ENCODE data around the gene FOXK1.

Gene FOXK1

DNA sequence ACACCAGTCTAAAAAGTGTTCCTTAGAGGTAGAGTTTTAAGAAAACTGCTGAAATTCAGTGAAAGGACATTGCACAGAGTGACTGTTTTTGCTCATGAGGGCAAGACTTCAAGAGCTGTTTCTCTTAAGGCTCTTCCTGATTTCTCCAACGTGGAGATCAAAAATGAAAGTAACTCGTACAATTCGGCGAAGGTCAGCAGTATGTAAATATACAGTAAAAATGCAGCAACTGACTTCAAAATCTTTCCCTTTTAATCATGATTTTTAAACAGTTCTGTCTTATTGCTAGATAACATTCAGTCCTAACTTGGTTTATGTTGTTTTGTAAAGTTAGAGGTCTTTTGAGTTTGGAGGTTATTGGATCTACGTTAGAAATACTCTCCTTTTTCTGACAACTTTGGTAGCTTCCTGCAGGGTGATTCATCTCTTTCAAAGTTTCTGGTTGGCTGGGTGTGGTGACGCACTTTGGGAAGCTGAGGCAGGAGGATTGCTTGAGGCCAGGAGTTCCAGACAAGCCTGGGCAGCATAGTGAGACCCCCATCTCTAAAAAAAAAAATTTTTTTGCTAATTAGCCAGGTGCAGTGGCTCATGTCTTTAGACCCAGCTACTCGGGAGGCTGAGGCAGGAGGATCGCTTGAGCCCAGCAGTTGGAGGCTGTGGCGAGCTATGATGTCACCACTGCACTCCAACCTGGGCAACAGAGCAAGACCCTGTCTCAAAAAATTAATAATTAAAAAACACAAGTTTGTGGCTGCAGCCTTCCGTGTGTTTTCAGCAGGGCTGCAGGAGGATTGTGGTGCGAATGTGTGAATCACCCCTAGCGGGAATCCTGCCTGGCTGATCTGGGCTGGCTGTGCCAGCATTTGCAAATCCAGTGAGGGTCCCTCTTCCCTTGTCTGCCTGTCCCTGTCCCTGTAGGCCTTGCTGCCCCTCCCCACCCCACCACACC lies 64.2 kb downstream of the FOXK1 start:
- DNase-seq = no peak

DNA sequence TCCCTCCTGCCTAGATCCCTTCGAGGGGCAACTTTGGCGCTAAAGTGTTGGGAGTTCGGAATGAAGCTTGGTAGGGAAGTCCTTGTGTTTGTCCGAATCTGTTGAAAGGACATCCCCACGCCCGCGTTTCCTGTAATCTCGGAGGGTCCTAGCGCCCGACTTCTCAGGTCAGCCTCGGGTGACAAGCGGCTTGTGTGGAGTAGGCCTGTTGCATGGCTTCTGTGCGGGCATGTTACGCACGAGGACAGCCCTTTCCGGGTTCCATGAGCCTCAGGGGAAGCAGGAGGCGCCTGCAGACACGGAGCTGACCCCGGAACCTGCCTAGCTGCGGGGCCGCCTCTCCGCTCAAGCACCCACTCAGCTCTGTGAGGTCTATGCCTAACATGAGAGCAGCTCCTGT lies 64.9 kb downstream of the FOXK1 start:
- no peak for DNase-seq

DNA sequence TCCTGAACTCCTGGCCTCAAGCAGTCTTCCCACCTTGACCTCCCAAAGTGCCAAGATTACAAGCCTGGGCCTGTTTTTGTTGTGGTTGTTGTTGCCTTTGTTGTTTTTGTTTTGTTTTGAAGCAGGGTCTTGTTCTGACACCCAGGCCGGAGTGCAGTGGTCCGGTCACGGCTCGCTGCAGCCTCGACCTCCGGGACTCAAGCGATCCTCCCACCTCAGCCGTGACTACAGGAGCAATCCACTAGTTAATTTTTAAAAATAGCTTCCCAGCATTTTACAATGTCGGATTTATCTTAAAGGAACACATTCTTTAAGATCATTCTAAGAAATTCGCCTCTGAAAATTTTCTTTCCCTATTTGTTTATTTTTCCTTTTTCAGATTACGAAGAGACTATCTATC lies 65.7 kb downstream of the FOXK1 start:
- no peak for DNase-seq

DNA sequence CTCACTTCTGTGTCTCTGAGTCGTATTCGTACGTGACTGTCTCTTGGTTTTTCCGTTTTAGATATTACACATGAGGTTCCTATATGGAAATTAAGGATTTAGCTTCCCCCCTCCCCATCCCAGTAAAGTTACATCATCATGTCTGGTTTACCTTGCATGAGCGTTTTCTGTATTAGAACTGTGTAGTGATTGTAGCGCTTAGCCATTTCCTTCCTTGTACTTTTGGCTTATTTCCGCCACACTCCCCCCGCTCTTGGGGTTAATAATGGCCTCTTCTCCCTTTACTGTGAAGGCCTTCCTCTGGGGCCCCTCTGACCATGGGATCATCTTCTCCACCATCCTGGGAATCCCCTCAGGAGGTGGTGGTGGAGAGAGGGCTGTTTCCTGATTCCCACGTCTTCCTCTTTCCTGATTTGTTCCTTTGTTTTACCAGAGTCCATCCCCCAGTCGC lies 66.2 kb downstream of the FOXK1 start:
- no peak for DNase-seq

DNA sequence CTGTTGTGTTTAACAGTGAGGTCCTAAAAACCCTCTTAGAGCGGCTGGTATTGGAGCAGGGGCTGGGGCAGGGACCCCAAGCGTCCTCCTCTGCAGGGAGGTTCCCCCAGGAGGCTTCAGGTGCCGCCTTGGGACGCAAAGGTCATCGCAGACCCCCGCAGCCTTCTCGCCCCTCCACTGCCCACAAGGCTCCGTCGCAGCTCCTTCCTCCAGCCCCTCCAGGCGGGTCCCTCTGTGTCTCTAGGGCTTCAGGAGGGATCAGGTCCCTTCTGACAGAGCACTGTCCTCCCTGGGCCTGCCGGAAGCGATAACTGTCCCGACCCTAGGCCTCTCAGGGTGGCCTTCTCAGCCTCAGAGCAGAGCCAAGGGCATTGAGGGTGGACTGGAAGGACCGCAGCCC lies 67.3 kb downstream of the FOXK1 start:
- no peak for DNase-seq

DNA sequence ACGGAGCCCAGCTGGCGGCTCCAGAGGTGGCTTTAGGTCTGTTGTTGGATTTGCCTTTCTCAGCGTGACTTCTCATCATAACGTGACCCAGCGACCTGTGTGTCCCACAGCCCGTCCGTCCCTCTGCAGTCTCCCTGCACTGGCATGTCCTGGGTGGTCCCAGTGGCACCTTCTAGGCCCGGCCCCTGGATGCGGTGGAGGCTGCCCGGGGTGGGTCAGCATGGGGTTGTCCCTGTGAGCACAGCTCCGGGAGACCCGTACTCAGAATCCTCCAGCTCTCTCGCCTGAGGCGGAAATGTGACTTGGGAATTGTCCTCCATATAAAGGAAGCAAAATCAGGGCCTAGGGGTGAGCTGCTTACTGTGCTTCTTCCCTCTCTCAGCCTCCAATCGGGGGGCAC lies 67.7 kb downstream of the FOXK1 start:
- DNase-seq = no peak

DNA sequence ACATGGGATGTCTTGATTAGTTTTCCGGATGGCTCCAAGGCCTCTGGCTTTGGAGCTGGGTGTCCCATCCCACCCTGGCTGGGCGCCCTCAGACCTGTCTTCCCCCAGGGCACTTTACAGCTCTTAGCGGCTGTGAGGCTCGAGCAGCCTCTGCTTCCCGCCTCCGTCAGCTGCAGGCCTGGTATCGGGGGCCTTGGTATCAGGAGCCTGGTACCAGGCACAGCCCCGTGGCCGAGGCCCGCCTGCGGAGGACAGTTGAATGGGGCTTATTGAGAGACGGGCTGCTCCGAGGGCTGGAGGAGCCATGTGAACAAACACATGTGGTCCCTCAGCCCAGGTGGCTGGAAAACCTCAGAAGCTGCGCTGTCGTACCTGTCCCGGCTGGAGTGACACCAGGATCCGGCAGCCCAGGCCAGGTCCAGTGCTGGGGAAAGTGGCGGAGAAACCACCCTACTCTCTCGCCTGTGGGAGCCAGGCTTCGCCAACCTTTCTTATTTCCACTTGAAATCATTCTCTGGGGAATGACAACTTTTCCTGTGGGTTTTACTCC lies 69.4 kb downstream of the FOXK1 start:
- DNase-seq = no peak

DNA sequence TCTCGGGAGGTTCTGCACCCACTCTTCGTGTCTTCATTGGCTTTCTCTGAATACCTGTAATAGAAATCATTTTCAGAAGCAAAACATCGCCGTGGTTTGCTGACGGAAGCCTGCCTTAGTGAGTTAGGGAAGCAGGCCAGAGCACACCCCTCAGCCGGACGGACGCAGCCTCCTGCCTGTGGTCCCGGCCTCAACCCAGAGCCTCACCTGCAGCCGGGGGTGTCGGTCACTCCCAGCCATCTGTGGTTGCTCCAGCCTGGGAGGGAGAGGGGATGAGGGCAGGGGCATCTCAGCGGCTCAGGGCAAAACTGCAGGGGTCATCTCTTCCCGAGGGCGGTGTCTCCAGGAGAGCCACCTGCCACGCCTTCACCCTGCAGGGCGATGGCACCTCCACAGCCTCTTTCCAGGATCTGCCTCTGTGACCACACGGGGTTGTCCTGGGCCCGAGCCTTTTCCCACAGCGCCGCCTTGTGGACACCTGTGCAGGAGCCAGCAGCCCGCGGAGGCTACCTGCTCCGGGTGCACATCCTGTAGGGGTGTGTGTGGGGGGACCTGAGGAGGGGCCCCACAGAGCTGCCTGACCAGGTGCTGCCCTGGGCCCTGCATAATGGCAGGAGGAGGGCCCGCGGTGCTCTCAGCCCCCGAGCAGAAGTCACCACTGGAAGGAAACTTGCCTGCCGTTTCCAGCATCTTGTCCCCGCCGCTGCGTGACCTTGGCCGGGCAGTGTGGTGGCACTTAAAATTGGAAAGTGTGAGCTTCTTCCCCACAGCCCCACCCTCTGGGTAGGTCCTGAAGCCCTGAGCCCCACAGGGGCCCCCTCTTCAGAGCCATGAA lies 71.7 kb downstream of the FOXK1 start:
- DNase-seq = peak; percentile 1 to 30

DNA sequence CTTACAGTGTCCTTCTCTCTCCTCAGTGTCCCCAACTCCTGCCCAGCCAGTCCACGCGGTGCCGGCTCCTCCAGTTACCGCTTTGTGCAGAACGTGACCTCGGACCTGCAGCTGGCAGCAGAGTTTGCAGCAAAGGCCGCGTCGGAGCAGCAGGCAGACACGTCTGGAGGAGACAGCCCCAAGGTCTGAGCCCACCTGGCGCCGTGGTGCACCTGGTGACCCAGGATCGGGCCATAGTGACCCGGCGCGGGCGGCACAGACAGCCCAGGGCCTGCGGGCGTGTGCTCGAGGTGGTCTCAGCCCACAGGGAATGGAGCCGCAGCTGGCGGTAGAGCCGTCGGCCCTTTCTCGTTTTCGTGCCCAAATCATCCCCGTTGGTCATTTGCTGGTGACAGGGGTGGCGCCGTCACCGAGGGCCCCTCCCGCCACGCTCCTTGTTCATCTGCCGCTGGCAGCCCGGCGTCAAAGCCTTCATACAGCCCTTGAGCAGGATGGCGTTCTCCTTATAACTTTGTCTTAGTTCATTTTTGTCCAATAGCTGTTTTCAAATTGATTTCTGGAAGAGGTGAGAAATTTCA lies 72.4 kb downstream of the FOXK1 start:
- no peak for DNase-seq

DNA sequence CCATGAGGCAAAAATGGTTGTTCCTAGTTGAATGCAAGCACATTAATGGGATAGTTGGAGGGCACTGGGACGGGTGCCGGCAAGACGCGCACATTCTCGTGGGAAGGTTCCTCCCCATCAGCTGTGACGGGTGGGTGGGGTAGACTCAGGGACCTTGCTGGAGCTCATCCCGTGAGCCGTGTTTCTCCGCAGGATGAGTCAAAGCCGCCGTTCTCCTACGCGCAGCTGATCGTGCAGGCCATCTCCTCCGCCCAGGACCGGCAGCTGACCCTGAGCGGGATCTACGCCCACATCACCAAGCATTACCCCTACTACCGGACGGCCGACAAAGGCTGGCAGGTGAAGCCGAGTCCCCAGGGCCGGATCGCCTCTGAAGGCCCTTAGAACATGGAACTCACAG lies 73.0 kb downstream of the FOXK1 start:
- no peak for DNase-seq

DNA sequence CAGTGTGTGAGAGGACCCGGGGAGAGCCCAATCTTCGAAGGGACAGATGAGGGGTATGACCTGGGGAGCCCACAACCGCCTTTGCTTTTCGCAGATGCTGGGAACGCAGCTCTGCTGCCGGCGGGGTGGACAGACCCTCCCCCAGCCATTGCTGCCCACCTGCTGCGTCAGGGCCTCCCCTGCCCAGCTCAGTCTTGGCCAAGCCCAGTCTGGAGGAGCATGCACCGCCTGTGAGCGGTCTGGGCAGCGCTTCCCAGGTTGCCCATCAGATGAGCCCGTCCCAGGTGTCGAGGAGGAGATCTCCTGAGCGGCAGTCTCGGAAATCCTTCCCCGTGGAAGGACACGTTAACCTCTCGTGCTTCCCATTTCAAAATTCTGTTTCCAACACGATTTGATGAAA lies 76.0 kb downstream of the FOXK1 start:
- no peak for DNase-seq

DNA sequence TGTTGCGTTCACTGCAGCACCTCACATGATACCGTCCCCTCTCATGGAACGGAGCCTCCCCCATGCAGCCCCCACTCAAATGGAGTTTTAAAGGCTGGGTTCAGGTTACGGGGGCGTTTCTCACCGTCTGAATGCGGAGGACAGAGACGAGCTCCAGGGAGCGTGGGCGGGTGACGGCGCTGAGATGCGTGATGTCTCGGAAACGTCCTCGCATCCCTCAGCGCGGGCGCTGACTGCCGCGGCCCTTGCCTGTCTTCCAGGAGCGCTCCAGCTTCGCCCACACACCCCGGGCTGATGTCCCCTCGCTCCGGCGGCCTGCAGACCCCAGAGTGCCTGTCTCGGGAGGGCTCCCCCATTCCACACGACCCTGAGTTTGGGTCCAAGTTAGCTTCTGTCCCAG lies 76.7 kb downstream of the FOXK1 start:
- DNase-seq = no peak

DNA sequence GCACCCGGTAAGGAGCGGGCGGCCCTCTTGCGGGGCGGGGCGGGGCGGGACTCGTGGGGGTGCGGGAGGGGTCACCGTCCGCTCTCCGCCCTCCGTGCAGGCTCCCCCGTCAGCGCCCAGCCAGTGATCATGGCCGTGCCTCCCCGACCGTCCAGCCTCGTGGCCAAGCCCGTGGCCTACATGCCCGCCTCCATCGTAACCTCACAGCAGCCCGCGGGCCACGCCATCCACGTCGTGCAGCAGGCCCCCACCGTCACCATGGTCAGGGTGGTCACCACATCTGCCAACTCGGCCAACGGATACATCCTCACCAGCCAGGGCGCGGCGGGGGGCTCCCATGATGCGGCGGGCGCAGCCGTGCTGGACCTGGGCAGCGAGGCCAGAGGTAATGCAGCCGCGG lies 77.1 kb downstream of the FOXK1 start:
- DNase-seq = no peak

DNA sequence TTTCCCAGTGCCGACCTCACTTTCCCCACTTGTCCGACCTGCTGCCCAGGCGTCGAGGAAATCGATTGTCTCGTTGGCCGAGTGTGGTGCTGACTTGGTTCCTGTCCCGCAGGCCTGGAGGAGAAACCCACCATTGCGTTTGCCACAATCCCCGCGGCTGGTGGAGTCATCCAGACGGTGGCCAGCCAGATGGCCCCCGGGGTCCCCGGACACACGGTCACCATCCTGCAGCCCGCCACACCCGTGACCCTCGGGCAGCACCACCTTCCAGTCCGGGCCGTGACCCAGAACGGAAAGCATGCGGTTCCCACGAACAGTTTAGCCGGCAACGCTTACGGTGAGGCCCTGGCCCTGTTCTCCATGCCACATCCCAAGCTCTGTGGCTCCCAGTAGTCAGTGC lies 78.9 kb downstream of the FOXK1 start:
- no peak for DNase-seq

DNA sequence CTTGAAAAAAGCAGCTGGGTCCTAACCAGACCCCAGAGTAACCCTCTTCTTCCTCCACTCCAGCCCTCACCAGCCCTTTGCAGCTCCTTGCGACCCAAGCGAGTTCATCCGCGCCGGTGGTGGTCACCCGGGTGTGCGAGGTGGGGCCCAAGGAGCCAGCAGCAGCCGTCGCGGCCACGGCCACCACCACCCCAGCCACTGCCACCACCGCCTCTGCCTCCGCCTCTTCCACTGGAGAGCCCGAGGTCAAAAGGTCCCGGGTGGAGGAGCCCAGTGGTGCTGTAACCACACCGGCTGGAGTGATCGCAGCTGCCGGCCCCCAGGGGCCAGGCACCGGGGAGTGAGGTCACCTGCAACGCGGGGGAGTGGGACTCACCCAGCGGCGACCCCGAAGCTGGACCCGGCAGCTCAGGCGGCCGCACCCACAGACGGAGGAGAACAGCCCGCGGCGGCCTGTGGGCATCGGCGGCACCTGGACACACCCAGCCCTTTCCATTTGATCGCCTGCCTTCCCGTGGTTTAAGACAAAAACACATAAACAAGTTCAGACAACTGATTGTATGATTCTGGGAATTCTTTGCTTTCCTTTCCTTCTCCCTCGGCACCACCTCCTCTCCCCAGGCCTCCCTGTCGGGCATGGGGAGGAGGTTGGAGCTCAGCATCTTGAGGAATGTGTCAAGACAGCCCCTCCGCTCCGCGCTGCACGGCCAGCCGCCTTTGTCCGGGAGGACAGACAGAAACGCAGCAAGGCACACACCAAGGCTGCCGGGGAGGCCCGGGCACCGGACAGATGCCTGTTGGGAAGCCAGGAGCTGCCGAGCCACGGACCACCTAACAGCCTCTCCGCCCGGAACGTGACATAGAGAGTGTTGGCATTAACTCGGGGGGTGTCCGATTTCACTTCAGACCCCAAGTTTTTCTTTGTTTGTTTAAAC lies 80.3 kb downstream of the FOXK1 start:
- DNase-seq = no peak

DNA sequence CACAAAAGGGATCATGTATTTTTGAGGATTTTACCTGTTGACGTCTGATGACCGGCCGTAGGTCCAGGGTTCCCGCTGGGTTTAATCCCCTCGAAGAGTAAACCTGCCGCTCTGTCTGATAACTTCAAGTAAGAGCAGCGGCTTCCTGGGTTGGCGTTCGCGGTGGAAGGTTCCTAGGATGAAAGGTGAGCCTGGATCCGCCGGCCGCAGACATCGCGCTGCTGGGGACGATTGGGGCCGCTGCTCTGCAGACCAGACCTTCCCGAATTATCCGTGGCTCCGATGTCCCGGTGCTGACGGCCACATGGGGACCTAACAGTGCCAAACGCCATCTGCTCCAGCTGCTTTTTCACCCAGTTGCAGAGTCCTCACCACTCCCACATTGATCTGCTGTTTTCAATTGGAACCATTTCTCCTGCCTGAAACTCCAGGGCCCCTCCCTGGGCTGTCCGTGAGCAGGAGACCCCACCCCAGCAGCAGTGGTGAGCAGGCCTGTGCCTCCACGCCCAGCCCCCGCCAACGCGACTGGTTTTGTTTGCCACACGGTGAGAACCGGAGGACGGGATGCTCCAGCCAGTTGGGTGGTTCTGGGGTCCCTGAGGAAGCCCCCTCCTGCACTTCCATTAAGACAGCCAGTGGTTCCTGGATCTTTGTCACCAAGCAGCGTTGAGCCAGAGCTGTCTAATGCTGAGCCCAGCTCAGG lies 81.1 kb downstream of the FOXK1 start:
- no peak for DNase-seq

DNA sequence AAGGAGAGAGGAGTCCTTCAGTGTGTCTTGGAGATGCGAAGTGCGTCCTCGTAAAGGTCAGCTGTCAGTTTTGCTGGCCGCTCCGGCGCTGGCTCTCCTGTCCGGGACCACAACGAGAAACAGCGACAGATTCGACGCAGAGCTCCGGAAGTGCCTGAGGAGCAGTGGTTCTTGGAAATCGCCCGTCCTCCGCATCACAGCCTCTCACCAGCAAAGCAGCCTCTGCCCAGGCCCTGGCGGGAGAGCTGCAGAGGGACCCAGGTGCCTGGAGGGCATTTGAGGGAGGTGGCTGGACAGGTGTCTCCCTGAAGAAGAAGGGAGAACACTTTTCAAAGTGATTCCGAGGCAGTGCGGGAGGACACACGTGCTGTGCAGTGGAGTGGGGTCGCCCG lies 81.7 kb downstream of the FOXK1 start:
- no peak for DNase-seq

DNA sequence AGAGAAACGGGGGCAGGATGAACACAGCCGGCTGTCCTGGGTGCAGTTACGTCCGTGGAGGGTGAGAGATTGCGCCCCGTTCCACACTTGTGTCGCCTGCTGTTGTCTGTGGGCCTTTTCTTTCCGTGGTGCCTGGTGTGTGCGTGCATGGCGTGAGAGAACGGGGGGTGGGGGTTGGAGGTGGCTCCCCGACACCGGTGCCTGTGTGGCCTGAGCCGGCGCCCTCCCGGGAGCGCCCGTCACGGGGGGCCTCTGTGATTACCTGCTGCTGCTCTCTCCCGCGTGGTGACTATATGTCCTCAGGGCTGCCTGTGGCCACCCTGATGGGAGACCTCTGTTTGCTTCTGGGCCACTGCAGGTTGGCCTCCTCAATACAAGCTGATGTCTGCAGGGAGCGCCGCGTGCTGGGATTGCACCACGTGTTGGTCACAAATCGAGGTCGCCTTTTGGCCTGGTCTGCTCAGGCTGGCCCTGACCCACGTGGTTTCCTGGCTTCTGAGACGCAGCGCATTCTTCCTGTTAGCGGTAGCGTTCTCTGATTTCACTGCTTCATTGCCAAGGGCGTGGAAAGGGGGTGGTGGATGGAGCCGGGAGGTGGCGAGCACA lies 82.4 kb downstream of the FOXK1 start:
- DNase-seq = no peak

DNA sequence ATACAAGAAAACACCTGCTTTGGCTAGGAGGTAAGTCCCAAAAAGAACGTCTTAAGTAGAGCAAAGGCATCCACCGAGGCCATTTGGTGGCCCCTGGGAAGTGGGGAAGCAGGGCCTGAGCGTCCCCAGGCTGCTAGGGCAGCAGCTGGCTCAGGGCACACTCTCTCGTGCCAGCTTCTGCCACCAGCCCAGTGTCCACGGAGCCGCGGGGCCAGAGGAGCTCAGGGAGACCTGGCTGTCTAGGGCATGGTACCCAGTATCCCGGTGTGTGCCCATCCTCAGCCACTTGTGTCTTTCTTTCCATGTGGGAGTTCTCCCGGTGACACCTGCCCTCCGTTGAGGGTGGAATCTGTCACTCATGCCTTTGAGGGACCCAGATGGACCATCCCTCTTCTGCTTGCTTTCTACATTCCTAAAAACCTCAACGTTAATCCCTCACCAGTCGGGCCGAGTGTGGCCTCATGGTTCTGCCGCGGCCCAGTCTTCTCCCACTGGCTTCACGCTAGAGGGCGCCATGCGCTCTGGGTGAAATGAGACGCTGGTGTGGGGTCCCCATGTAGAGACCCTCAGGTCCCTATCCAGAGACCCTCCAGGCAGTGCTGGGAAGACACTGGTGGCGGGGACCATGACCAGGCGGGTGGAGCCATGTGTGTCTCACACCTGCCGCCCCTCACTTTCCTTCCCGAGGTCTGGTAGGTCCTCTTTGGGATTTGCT lies 83.8 kb downstream of the FOXK1 start:
- DNase-seq = no peak

All from NCI-H524 (cell line).